Stimulated activated naive CD4-positive, alpha-beta T cell (primary cell): ENCODE data around the gene KLHL42.
"Not testable (repeated sequence)": the region's sequence is repeated elsewhere in the genome, so short reads cannot be mapped to it uniquely, and the experiment has no call there.

Source experiments
- DNase-seq, 6 experiments: peaks; one replicate each; lab custom pipeline; 2025; lab: John Stamatoyannopoulos, UW

Gene KLHL42

GRCh38 chr12:27817766-27818165 lies 37.7 kb downstream of the KLHL42 start:
- no peak for DNase-seq

GRCh38 chr12:27818401-27818918 lies 38.4 kb downstream of the KLHL42 start:
- no peak for DNase-seq

DNA sequence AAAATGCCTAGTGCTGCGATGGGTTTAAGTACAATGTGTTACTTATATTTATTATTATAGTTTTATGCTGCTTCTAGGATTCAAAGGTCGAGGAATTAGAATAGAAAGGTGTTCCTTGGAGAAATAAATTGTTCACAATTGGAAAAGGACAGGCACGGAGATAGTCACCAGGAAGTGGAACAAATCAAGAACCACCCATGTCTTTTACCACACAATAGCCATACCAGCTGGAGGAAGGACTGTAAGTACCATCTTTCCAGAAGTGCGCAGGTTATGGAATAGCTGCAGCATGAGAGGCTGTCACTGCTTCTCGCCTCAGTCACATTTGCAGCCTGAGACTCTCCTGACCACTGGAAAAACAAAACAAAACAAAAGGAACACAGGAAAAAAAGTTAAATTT lies 40.5 kb downstream of the KLHL42 start:
- DNase-seq = no peak

- peak in 3 of 6 experiments; percentile 12 to 43 (median 34) for DNase-seq
Observed at GRCh38 chr12:27821259-27821973, 41.4 kb downstream of the KLHL42 start.

GRCh38 chr12:27822076-27822712 lies 42.2 kb downstream of the KLHL42 start:
- DNase-seq = peak in 3 of 6 experiments; percentile 5 to 16 (median 5)

DNA sequence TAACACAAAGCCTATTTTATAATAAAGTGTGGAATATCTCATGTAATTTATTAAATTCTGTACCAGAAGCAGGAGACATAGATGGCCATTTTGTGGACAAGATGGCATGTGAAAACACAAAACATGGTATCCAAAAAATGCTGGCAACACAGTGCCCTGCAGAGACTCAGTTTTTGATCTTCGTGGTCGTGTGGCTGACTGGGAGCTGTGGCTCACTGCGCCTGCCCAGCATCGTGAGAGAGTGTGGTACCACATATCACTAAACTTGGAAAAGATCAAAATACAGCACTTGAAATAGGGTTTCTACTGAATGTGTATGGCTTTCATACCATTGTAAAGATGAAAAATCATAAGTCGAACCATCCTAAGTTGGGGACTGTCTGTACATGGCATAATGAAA lies 43.0 kb downstream of the KLHL42 start:
- DNase-seq = no peak

- no peak for DNase-seq
Observed at GRCh38 chr12:27824126-27824842, 44.3 kb downstream of the KLHL42 start.

- no peak for DNase-seq
Observed at GRCh38 chr12:27826076-27826475, 46.0 kb downstream of the KLHL42 start.

DNA sequence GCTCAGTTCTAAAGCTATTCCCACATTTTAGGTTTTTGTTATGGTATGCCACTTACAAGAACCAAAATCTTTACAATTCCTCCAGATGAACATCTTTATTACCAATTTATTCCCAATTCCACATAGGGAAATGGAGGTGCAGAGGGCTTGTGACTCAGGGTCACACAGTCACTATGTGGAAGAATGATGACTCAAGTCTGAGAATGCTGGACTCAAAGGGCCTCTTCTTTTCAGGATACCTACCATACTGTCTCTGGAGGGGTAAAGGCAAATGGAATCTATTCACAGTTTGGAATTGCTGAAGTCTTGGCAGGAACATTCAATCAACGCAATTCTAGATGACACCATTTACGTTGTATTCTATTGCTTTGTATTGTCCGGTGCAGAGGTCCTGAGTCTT lies 48.2 kb downstream of the KLHL42 start:
- DNase-seq = no peak

DNA sequence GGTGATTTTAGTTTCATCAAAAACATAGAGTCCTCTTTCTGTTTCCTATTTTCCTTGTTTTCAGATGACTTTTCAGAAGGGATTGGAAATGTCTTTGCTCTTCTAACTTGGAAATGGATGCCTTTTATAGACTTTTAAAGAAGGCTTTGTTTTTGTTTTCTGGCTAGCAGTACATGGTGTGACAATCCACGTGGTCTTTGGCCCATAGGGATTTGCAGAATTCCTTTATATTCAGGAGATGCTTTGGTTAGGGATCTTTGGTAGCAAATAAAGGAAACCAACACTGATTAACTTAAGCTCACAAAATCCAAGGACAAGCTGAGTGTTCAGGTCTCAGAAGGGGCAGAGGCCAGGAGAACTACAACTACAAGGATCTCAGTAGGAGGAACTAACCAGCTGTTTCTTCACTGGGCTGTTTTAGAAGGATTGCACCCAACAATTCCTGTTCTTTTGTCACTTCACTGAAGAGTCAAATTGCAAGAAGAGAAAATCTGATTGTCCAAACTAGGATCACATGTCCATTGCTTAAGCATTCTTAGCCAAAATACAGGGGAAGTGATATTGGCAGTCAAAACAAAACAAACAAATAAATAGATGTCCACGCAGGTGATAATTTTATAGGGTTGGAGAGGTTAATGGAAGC lies 58.6 kb downstream of the KLHL42 start:
- no peak for DNase-seq

- DNase-seq = no peak
Observed at GRCh38 chr12:27840229-27840999, 60.4 kb downstream of the KLHL42 start.

DNA sequence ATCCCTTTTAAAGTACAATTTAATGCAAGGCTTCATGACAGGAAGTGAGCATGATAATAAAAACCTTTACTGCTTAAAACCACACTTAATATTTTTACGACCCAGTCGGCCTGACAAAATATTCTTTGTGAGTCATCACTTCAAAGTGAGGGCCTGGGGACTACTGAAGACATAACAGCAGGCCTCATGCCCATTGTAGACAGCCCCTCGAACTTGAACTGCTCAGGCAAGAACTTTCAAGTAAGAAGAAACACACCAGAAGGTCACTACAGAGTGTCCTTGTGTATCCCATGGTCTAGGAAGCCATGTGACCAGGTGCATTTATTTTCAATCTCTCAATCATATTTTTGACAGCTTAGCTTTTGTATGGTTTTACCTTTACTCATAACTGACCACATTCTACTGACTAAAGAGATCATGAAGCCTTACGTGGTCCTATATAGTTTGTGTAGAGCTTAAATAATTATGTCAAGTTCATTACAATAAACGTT lies 61.4 kb downstream of the KLHL42 start:
- no peak for DNase-seq

- no peak for DNase-seq
Observed at GRCh38 chr12:27843714-27844245, 63.7 kb downstream of the KLHL42 start.

DNA sequence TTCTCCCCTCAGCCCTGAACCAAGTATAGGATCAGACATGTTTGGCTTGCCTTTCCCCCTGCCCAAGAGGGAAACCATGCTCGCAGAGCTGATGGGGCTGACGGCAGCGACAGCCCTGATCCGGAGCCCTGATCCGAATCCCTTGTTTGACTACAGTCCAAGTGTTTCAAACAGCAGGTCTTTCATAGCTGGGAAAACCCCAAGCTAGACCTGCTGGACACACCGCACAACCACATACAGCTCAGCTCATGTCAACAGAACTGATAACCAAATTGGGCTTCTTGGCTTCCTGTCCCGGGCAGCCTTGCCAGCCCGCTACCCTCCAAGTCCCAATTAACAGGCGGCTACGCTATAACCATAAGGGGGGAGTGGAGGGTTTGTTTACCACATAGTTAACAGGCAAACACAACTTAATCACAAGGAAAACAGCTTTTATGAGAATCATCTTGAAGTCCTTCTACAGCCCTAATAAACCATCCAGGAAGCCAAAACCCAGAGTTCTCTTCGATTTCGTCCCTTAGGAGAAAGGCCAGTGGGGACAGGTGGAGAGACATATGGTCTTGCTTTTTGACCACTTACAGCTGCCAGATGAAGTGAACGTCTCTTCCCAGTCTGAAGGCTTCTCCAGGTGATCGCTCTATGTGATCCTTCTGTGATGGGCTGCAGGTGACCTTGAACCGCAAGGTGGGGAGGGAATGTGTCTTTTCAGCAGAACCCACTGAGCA lies 64.5 kb downstream of the KLHL42 start:
- no peak for DNase-seq

DNA sequence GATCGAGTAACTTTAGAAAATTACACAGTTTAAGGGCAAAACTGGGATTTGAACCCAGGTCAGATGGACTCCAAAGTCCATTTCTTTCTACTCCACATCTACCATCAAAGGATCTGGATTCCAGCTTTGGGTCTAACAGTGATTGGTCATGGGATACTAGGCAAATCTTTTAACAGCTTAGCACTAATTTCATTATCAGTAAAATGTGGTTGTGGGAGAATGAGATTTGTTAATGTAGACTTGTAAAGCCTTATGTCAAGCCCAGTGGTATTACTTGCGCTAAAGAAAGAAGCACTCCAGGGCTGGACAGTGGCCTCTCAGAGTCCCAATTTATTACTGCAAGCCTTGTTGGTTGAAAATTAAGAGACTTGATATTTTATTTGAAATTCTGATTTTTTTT lies 65.2 kb downstream of the KLHL42 start:
- DNase-seq = no peak

- DNase-seq = not testable (repeated sequence)
Observed at GRCh38 chr12:27845706-27846105, 65.7 kb downstream of the KLHL42 start.

- DNase-seq = not testable (repeated sequence)
Observed at GRCh38 chr12:27847293-27847692, 67.3 kb downstream of the KLHL42 start.

DNA sequence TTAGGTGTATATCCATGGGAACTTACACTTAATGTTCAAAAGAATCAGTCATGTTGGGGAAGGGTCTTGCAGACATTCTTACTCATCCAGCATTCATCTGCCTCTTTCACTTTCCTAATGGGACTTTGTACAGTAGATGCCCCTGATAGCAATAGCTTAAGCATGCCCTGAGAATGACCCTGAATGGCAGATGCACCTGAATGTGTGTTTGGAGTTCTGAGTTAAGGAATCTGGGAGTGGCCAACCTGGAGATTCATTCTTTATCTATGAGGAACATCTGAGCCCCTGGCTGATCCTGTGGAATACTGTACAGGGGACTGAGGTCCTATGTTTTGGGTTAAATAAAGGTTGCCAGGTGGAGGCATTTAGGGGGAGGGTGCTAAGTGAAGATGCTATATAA lies 71.3 kb downstream of the KLHL42 start:
- no peak for DNase-seq

GRCh38 chr12:27852117-27852516 lies 72.1 kb downstream of the KLHL42 start:
- no peak for DNase-seq
